OCI-LY1 (cell line): ENCODE results near the gene AKR1C3.

Experiments
- CTCF ChIP-seq: fragments of 200-600 bp; sonication (generic), shearing (Covaris generic); IDR thresholded peaks from 2 replicates; pipeline ENCODE4 v1.5.1; 2017; ENCODE audit warnings: mild to moderate bottlenecking, antibody characterized with exemption, low read length, moderate library complexity, mixed read lengths
- EZH2 ChIP-seq: fragments of 200-600 bp; sonication (generic), shearing (Covaris generic); IDR thresholded peaks from 2 replicates; pipeline ENCODE4 v1.8.0; 2017; ENCODE audit warnings: borderline replicate concordance, mixed run types, mild to moderate bottlenecking, antibody characterized with exemption, low read length, moderate library complexity, mixed read lengths

- TF ChIP-seq CTCF (no peak), EZH2 (no peak)
Observed at GRCh38 chr10:5107860-5108526, 13.8 kb downstream of the AKR1C3 start.
